ENCODE results near the gene MAST4. TPM values are rescaled to one million over a fixed set of nuclear protein-coding genes. Genes with fewer than 3 reads are reported as not detected.

Gene MAST4
- total RNA-seq = 18.4 and 19.0 TPM in 2 replicates

DNA sequence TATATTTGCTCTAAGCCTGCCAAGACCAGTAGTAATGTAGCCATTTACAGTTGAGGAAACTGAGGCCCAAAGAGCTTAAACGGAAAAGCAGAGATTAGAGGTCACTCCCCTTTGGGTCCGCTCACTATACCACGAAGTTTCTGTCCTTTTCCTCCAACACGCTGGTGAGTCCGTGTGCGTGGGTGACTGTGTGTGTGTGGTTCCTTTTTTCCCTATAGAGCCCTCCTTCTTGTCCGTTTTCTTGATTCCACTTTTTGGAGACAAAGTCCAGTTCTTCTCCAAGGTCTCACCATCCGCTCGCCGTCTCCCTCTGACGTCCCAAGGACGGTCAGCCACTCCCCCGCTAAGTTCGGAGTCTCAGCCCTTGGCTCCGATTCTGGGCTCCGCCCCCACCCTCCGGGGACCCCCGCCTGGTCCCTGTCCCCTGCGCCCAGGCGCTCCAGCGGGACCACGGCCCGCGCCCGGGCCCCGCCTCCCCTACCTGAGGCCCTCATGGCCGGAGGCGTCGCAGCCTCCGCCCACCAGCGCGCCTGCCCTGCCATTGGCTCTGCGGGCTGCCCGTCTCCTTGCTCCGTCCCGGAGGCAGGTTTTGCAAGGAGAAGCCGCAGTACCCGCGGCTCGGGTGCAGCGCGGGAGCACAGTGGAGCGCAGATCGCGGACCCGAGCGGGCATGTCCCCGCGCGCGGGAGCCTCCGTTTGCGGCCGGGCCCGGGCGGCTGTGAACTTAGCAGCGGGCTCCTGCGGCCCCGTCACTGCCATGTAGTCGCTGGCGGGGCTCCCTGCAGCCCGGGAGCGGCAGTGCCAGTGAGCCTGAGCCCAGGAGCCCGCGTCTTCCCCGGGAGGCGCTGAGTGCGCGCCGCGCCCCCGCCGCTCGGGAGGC lies at the start of gene MAST4:
TSS of gene MAST4 (plus strand) at position 638 of the 880 bp plus-strand sequence. CDS start 263 bp downstream, outside the sequence.
- no peaks in the 10 kb centered on the region for H3K9me3 Mint-ChIP-seq
- peaks cover 56% of the 10 kb centered on the region for H3K27me3 Mint-ChIP-seq (ENCODE audit: insufficient read depth)
- peaks cover 34% of the 10 kb centered on the region for H3K4me1 Mint-ChIP-seq (ENCODE audit: low read depth)
- intact Hi-C loops (cut with micrococcal nuclease) = loop anchor here (1.0 to 5.0 kb wide), 5 partner anchors 21 to 289 kb away; no protein-coding TSS in a partner anchor
- H3K36me3 Mint-ChIP-seq (ENCODE audit: low read depth) = no peaks in the 10 kb centered on the region
- DNase-seq (ENCODE audit: low spot score) = peak; percentile 80
- H3K27ac Mint-ChIP-seq = peak within 1 kb of the TSS; percentile 56
- peak within 1 kb of the TSS; percentile 87 for H3K4me3 Mint-ChIP-seq

DNA sequence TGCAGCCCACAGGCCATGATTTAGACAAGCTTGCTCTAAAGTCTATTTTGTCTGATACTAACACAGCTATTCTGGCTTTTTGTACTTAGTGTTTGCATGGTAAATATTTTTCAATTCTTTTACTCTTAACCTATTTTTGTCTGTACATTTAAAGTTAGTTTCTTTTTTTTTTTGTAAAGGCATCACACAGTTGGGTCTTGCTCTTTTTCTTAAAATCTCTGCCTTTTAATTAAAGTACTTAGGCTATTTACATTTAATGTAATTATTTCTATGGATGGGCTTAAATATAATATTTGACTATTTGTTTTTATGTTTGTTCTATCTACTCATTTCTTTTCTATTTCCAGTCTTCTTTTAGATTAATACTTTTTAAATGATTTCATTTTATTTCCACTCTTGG lies 49.7 kb upstream of the MAST4 start:
- no peak overlapping the region for H3K4me3 Mint-ChIP-seq
- peaks cover 16% of the 10 kb centered on the region for H3K27me3 Mint-ChIP-seq (ENCODE audit: insufficient read depth)
- H3K4me1 Mint-ChIP-seq (ENCODE audit: low read depth) = no peaks in the 10 kb centered on the region
- DNase-seq (ENCODE audit: low spot score) = no peak
- no peaks in the 10 kb centered on the region for H3K36me3 Mint-ChIP-seq (ENCODE audit: low read depth)
- no peak overlapping the region for H3K27ac Mint-ChIP-seq
- H3K9me3 Mint-ChIP-seq = peaks cover 23% of the 10 kb centered on the region
- intact Hi-C loops (cut with micrococcal nuclease) = loop anchor here (5.0 kb wide), 1 partner anchor 106 kb away; no protein-coding TSS in a partner anchor

DNA sequence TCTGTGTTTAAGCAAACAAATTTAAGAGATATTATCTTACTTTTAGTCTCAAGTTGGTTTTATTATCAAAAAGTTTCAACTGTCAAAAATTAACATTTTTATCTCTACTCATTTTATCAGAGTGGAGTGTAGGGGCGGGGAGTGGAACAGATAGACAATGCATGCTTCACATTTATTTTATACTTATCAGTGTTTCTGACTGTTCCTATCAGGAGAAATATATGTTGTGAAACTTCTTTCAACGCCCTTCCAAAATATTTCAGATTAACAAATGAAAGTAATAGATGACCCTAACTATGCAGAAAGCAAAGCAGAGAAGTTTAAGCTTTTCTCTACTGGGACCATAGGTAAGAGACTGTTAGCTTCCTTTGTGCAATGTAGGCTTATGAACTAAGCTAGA lies 44.9 kb upstream of the MAST4 start:
- intact Hi-C loops (cut with micrococcal nuclease) = loop anchor here (10.0 kb wide), 1 partner anchor 453 kb away; no protein-coding TSS in a partner anchor
- Mint-ChIP-seq H3K4me1 (ENCODE audit: low read depth) (peaks cover 23% of the 10 kb centered on the region), H3K9me3 (peaks cover 26% of the 10 kb centered on the region), H3K27me3 (ENCODE audit: insufficient read depth) (no peaks in the 10 kb centered on the region), H3K36me3 (ENCODE audit: low read depth) (peaks cover 2% of the 10 kb centered on the region), H3K27ac (no peak overlapping the region), H3K4me3 (no peak overlapping the region)
- no peak for DNase-seq (ENCODE audit: low spot score)

DNA sequence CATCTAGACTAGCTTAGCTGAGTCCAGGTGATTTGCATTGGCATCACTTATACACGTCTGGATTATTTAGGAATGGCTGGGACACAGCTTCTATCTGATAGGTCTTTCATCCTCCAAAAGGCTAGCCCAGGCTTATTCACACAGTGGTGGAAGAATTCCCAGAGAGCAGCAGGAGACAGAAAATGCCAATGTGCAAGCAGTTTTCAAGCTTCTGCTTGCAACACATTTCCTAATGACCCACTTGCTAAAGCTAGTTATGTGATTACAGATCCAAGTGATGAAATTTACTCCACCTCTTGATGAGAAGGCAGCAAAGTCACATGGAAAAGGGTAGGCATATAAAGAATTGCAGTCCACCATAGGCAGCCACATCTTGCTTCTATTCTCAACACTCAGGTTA lies 44.2 kb upstream of the MAST4 start:
- Mint-ChIP-seq H3K4me3 (no peak overlapping the region), H3K36me3 (ENCODE audit: low read depth) (peaks cover 2% of the 10 kb centered on the region), H3K27me3 (ENCODE audit: insufficient read depth) (no peaks in the 10 kb centered on the region), H3K27ac (no peak overlapping the region), H3K4me1 (ENCODE audit: low read depth) (peaks cover 23% of the 10 kb centered on the region), H3K9me3 (peaks cover 26% of the 10 kb centered on the region)
- DNase-seq (ENCODE audit: low spot score) = no peak
- intact Hi-C loops (cut with micrococcal nuclease) = loop anchor here (10.0 kb wide), 1 partner anchor 453 kb away; no protein-coding TSS in a partner anchor

DNA sequence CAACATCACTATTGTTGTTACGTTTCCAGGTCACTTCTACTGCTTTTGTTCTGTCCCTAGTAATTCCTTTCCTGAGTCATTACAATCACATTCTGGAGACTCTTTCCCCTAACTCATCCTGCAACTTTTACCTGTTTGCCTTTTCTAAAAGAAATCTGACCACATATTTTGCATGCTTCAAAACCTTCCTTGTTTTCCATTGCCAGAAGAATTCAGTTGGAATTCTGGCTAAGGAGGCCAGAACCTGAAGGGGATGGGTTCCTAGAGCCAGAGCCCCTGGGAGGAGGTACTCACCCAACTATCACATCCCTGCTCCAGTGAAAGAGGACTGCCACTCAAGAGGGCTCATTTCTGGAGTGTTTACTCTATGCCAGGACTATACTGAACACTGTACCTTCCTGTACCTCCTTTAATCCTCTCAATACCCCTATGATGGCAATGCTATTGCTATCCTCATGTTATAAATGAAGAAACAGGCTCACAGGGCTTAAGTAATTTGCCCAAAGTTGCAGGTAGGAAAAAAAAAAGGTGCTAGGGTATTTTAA lies 42.8 kb upstream of the MAST4 start:
- peaks cover 2% of the 10 kb centered on the region for H3K36me3 Mint-ChIP-seq (ENCODE audit: low read depth)
- H3K4me1 Mint-ChIP-seq (ENCODE audit: low read depth) = peaks cover 26% of the 10 kb centered on the region
- H3K4me3 Mint-ChIP-seq = no peak overlapping the region
- no peak for DNase-seq (ENCODE audit: low spot score)
- peaks cover 15% of the 10 kb centered on the region for H3K9me3 Mint-ChIP-seq
- no peak overlapping the region for H3K27ac Mint-ChIP-seq
- intact Hi-C loops (cut with micrococcal nuclease) = loop anchor here (10.0 kb wide), 1 partner anchor 451 kb away; no protein-coding TSS in a partner anchor
- H3K27me3 Mint-ChIP-seq (ENCODE audit: insufficient read depth) = no peaks in the 10 kb centered on the region

DNA sequence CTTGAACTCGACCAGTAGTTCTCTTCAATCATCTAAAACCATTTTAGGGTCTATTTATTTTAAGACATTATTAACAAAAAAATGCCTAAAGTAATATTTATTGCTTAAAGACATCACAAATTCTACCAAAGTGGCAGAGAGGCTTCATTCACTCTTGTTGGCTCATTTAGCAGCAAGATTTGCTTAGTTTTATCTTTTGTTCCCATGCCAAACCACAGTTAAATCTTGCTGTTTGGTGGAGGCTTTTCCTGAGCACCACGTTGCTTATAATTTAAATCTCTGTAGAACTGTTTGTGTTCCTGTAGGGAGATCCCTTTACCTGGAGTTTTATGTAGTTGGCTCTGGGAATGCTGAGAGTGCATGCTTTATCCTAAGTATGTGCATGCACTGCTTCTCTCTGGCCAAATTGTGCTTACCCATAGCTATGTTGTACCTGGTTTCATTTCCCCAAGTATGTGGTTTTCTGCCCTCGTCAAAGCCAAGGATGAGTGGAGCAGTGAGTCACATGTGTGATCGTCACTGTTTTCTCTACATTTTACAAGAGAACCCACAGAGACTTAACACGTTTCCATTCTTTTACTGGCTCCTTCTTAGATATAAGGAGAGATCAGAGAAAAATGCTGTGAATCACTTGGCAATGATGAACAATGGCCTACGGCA lies 42.1 kb upstream of the MAST4 start:
- no peaks in the 10 kb centered on the region for H3K27me3 Mint-ChIP-seq (ENCODE audit: insufficient read depth)
- H3K36me3 Mint-ChIP-seq (ENCODE audit: low read depth) = peaks cover 2% of the 10 kb centered on the region
- intact Hi-C loops (cut with micrococcal nuclease) = loop anchor here (1.0 to 10.0 kb wide), 9 partner anchors 14 to 1880 kb away; partner anchors contain the start of gene MAST4

DNA sequence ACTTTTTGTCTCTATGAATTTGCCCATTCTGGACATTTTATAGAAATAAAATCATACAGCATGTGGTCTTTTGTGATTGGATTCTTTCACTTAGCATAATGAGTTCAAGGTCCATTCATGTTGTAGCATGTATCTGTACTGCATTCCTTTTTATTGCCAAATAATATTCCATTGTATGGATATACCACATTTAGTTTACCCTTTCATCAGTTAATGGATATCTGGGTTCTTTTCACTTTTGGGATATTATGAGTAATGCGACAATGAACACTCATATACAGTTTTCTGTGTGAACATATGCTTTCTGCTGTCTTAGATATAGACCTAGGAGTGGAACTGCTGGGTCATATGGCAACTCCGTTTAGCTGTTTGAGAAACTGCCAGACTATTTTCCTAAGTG lies 41.3 kb upstream of the MAST4 start:
- H3K36me3 Mint-ChIP-seq (ENCODE audit: low read depth) = peaks cover 2% of the 10 kb centered on the region
- DNase-seq (ENCODE audit: low spot score) = no peak

More for the DNA sequence above, 42.1 kb upstream of the MAST4 start:
- Mint-ChIP-seq H3K9me3 (peaks cover 9% of the 10 kb centered on the region), H3K4me1 (ENCODE audit: low read depth) (peaks cover 32% of the 10 kb centered on the region), H3K4me3 (no peak overlapping the region), H3K27ac (peak overlapping the region; percentile 26)
- DNase-seq (ENCODE audit: low spot score) = peak; percentile 50

DNA sequence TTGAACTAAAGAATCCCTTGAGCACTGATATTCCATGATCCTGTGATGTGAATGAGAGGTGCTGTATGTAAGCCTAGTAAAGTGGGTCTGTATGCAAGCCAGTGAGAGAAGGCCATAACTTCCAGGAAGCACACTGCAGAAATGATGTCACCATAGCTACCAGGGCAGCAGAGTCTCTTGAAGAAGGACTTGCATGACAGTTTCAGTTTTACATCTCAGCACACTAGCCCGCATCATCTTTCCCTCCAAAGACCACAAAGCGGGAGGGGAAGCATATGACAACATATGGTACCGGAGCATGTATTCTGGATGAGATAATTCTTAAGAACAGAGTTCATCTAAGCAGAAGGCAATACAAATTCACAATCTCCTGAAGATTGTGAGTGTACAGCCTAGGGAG lies 37.6 kb upstream of the MAST4 start:
- Mint-ChIP-seq H3K4me1 (ENCODE audit: low read depth) (peaks cover 28% of the 10 kb centered on the region), H3K9me3 (peaks cover 7% of the 10 kb centered on the region), H3K36me3 (ENCODE audit: low read depth) (peaks cover 4% of the 10 kb centered on the region), H3K4me3 (peak overlapping the region; percentile 11), H3K27me3 (ENCODE audit: insufficient read depth) (no peaks in the 10 kb centered on the region), H3K27ac (peak overlapping the region; percentile 64)
- intact Hi-C loops (cut with micrococcal nuclease) = loop anchor here (10.0 kb wide), 1 partner anchor 446 kb away; no protein-coding TSS in a partner anchor
- peak; percentile 69 for DNase-seq (ENCODE audit: low spot score)

More for the DNA sequence above, 41.3 kb upstream of the MAST4 start:
- H3K27me3 Mint-ChIP-seq (ENCODE audit: insufficient read depth) = no peaks in the 10 kb centered on the region
- intact Hi-C loops (cut with micrococcal nuclease) = loop anchor here (1.0 to 10.0 kb wide), 9 partner anchors 15 to 1879 kb away; partner anchors contain the start of gene MAST4
- H3K9me3 Mint-ChIP-seq = peaks cover 7% of the 10 kb centered on the region
- H3K4me3 Mint-ChIP-seq = no peak overlapping the region
- peak overlapping the region; percentile 53 for H3K27ac Mint-ChIP-seq
- peaks cover 33% of the 10 kb centered on the region for H3K4me1 Mint-ChIP-seq (ENCODE audit: low read depth)

DNA sequence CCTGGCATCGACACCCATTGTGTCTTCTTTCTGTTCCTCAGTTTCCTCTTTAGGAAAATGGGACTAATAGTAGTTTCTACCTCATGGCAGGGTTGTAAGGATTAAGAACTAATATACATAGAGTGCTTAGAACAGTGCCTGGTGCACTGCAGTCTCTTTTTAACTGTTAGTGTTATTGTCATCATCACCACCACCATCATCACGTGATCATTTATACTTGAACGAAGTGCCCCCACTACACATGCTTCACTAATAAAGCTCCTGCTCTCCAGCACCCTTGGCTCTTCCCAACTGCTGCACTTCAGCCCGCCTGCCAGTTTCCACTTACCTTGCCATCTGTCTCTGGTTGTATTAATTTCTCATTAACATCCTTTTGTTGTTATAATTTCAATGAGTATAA lies 35.8 kb upstream of the MAST4 start:
- H3K27me3 Mint-ChIP-seq (ENCODE audit: insufficient read depth) = no peaks in the 10 kb centered on the region
- DNase-seq (ENCODE audit: low spot score) = no peak
- H3K27ac Mint-ChIP-seq = no peak overlapping the region
- peaks cover 17% of the 10 kb centered on the region for H3K4me1 Mint-ChIP-seq (ENCODE audit: low read depth)
- H3K9me3 Mint-ChIP-seq = peaks cover 2% of the 10 kb centered on the region
- H3K4me3 Mint-ChIP-seq = no peak overlapping the region
- intact Hi-C loops (cut with micrococcal nuclease) = no loop called here
- H3K36me3 Mint-ChIP-seq (ENCODE audit: low read depth) = peaks cover 3% of the 10 kb centered on the region

DNA sequence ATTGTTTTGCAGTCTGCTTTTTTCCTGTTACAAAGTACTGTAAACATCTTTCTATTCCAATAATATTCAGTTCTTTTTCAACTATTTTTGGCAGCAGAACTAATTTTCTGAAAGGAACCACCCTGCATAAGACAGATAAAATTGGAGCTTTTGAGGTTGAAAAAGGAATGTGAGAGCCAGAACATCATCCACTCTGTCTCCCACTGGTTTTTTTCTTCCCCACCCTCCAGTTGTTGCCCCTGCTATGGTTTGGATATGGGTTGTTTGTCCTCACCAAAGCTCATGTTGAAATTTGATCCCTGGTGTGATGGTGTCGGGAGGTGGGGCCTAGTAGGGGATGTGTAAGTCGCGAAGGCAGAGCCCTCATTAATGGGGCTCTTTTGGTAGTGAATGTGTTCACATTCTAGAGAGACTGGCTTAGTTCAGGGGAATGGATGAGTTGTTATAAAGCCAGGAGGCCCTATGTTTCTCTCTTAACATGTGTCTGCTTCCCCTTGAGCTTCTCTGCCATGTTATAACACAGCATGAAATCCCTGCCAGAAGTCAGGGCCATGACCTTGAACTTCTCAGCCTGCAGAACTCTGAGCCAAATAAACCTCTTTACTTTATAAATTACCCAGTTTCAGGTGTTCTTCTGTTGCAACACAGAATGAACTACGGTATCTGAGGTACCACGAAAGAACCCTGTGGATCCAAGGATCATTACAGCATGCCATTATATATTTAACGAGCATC lies 34.8 kb upstream of the MAST4 start:
- Mint-ChIP-seq H3K36me3 (ENCODE audit: low read depth) (peaks cover 2% of the 10 kb centered on the region), H3K27ac (no peak overlapping the region), H3K4me3 (no peak overlapping the region), H3K27me3 (ENCODE audit: insufficient read depth) (no peaks in the 10 kb centered on the region), H3K4me1 (ENCODE audit: low read depth) (peaks cover 26% of the 10 kb centered on the region), H3K9me3 (no peaks in the 10 kb centered on the region)
- no peak for DNase-seq (ENCODE audit: low spot score)
- intact Hi-C loops (cut with micrococcal nuclease) = no loop called here

DNA sequence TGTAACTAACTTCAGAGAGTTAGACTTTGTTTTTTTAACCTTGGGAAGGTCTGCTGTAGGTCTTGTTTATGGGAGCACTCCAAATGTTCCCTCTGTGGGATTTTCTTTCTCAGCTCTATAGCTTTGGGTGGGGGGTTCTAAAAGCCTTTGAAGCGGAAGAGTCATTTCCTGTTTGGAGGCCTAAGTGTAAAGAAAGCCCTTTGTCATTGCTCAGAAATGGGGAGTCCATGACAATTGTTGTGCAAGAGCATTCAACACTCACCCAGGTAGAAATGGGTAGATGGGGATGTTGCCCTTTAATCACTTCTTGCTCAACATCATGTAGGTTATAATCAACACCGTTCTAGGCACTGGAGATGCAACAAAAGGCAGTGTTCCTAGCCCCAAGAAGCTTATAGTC lies 30.3 kb upstream of the MAST4 start:
- Mint-ChIP-seq H3K27me3 (ENCODE audit: insufficient read depth) (no peaks in the 10 kb centered on the region), H3K27ac (no peak overlapping the region), H3K9me3 (peaks cover 5% of the 10 kb centered on the region), H3K4me1 (ENCODE audit: low read depth) (peaks cover 28% of the 10 kb centered on the region), H3K36me3 (ENCODE audit: low read depth) (peaks cover 7% of the 10 kb centered on the region), H3K4me3 (no peak overlapping the region)
- DNase-seq (ENCODE audit: low spot score) = no peak
- intact Hi-C loops (cut with micrococcal nuclease) = no loop called here

DNA sequence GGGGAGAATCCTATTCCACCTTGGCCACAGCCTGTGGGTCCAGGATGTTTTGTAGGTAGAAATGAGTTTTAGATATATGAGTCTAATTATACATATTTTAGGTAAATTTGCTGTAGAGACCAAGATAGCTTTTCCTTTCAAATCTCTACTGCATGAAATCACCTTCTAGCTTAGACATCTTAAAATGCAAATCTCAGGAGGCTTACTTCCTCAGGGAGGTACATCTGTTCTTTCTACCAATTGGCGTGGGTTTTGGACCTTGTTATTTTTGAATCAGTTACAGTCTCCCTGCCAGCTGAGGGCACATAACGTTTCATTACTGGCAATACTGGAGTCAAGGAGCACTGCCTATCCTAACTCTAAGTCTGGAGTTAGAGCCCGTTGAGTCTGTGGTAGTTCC lies 28.7 kb upstream of the MAST4 start:
- peaks cover 6% of the 10 kb centered on the region for H3K36me3 Mint-ChIP-seq (ENCODE audit: low read depth)
- intact Hi-C loops (cut with micrococcal nuclease) = no loop called here
- peaks cover 6% of the 10 kb centered on the region for H3K27me3 Mint-ChIP-seq (ENCODE audit: insufficient read depth)
- peaks cover 28% of the 10 kb centered on the region for H3K4me1 Mint-ChIP-seq (ENCODE audit: low read depth)
- no peak overlapping the region for H3K4me3 Mint-ChIP-seq
- no peak for DNase-seq (ENCODE audit: low spot score)
- no peak overlapping the region for H3K27ac Mint-ChIP-seq
- peaks cover 5% of the 10 kb centered on the region for H3K9me3 Mint-ChIP-seq
